Measurements from ENCODE around the gene RYR2. TPM values are rescaled to one million over a fixed set of nuclear protein-coding genes. Genes with fewer than 3 reads are reported as not detected.
"Not testable (repeated sequence)": the region's sequence is repeated elsewhere in the genome, so short reads cannot be mapped to it uniquely, and the experiment has no call there.

RYR2 gene
- total RNA-seq, 2 donors from 2014 or later, result 392 to 756 TPM

- DNase-seq (ENCODE audit: low spot score), result no peak
- no peak overlapping the region for H3K27ac ChIP-seq
- H3K36me3 ChIP-seq, result peaks cover 31% of the 10 kb centered on the region
Measured at GRCh38 chr1:237832858-237833257, 790.9 kb downstream of the RYR2 start.

GRCh38 chr1:237834048-237834447, 792.1 kb downstream of the RYR2 start:
- no peak overlapping the region for H3K4me3 ChIP-seq
- H3K27ac ChIP-seq, result no peak overlapping the region
- no peak for DNase-seq (ENCODE audit: low spot score)
- H3K4me1 ChIP-seq, result no peaks in the 10 kb centered on the region
- no peaks in the 10 kb centered on the region for H3K9me3 ChIP-seq
- no peaks in the 10 kb centered on the region for H3K27me3 ChIP-seq
- peaks cover 24% of the 10 kb centered on the region for H3K36me3 ChIP-seq
- no peak for TF ChIP-seq CTCF (IDR thresholded peaks at IDR 0.05)

More at GRCh38 chr1:237832858-237833257, 790.9 kb downstream of the RYR2 start:
- Histone ChIP-seq H3K27me3 (no peaks in the 10 kb centered on the region), H3K4me1 (no peaks in the 10 kb centered on the region), H3K9me3 (no peaks in the 10 kb centered on the region), H3K4me3 (no peak overlapping the region)
- TF ChIP-seq CTCF (IDR thresholded peaks at IDR 0.05), result no peak

- H3K36me3 ChIP-seq, result peaks cover 20% of the 10 kb centered on the region
- H3K9me3 ChIP-seq, result no peaks in the 10 kb centered on the region
- H3K4me1 ChIP-seq, result no peaks in the 10 kb centered on the region
- H3K27me3 ChIP-seq, result no peaks in the 10 kb centered on the region
- no peak for DNase-seq (ENCODE audit: low spot score)
- no peak overlapping the region for H3K27ac ChIP-seq
- no peak overlapping the region for H3K4me3 ChIP-seq
- TF ChIP-seq CTCF (IDR thresholded peaks at IDR 0.05), result no peak
Measured at GRCh38 chr1:237834461-237834860, 792.5 kb downstream of the RYR2 start.

- no peak for TF ChIP-seq CTCF (IDR thresholded peaks at IDR 0.05)
- no peak overlapping the region for H3K4me3 ChIP-seq
- H3K27me3 ChIP-seq, result no peaks in the 10 kb centered on the region
- H3K27ac ChIP-seq, result no peak overlapping the region
- no peaks in the 10 kb centered on the region for H3K4me1 ChIP-seq
- no peak for DNase-seq (ENCODE audit: low spot score)
- H3K9me3 ChIP-seq, result peaks cover 0 to 5% of the 10 kb centered on the region in 2 donors
- peaks cover 6% of the 10 kb centered on the region for H3K36me3 ChIP-seq
Measured at GRCh38 chr1:237838320-237838719, 796.3 kb downstream of the RYR2 start.

- no peak overlapping the region for H3K4me3 ChIP-seq
- H3K27me3 ChIP-seq, result no peaks in the 10 kb centered on the region
- TF ChIP-seq CTCF (IDR thresholded peaks at IDR 0.05), result no peak
- peaks cover 0 to 12% of the 10 kb centered on the region in 2 donors for H3K9me3 ChIP-seq
- DNase-seq (ENCODE audit: low spot score), result no peak
- H3K27ac ChIP-seq, result no peak overlapping the region
- peaks cover 6% of the 10 kb centered on the region for H3K36me3 ChIP-seq
- no peaks in the 10 kb centered on the region for H3K4me1 ChIP-seq
Measured at GRCh38 chr1:237838904-237839534, 797.0 kb downstream of the RYR2 start.

- Histone ChIP-seq H3K36me3 (no peaks in the 10 kb centered on the region), H3K9me3 (peaks cover 0 to 13% of the 10 kb centered on the region in 2 donors), H3K4me1 (no peaks in the 10 kb centered on the region), H3K27ac (no peak overlapping the region), H3K4me3 (no peak overlapping the region), H3K27me3 (no peaks in the 10 kb centered on the region)
- TF ChIP-seq CTCF (IDR thresholded peaks at IDR 0.05), result no peak
- DNase-seq (ENCODE audit: low spot score), result no peak
Measured at GRCh38 chr1:237841485-237841884, 799.5 kb downstream of the RYR2 start.

- not testable (repeated sequence) for DNase-seq (ENCODE audit: low spot score); H3K27me3 ChIP-seq; H3K36me3 ChIP-seq; H3K4me1 ChIP-seq; H3K4me3 ChIP-seq; H3K27ac ChIP-seq
- peaks cover 0 to 13% of the 10 kb centered on the region in 2 donors for H3K9me3 ChIP-seq
Measured at GRCh38 chr1:237843516-237843915, 801.5 kb downstream of the RYR2 start.
